Activated naive CD4-positive, alpha-beta T cell treated with anti-CD3 and anti-CD28 coated beads, Interleukin-2, amount 50 U/mL, for 16 hours (primary cell): ENCODE data around the gene EPSTI1.

Experiments used
- DNase-seq: peaks from one replicate; pipeline ENCODE4 v3.0.0-alpha.2; 2020

EPSTI1 gene

DNA sequence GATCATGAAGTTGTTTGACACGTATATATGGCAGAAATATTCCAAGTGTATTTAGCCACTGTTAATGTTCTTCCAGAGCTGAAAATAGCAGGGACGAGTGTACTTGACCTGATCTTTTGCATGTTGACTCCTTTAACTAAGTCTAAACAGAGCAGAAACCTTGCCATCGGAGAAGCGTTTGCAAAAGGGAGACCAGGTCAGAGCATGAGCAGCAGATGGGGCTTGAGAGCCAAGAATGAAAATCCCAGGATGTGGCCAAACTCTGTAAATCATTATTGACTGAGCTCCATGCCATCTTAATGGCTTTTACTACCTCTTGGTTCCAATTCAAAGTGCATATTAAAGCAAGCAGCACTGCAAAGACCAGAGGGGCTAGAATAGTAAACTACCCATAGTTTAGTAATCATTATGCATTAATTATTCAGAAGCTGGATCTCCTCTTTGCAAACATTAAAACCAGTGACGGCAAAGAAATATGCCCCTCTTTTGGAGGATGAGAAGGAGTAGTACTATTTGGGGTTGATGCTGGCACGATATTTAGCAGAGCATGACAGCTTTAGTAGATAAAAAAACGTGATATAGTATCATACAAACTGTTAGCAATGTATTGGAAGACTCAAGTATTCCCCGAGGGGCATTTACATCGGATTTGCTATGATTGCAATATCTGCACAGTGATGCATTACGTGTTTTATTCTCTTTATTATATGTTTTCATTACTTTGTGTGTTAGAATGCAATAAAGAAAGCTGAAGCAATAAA, 154.9 kb downstream of the EPSTI1 start:
- DNase-seq: no peak
